A549 (cell line): Measurements from ENCODE around the gene RNASEH1.

ENCODE experiments used
- BHLHE40 ChIP-seq: IDR thresholded peaks from 2 replicates; pipeline ENCODE4 v1.6.1; 2012; ENCODE audit warnings: low read depth, low read length, inconsistent platforms
- POLR2AphosphoS2 ChIP-seq: conservative IDR thresholded peaks from 2 replicates; pipeline ENCODE4 v1.6.1; 2012; ENCODE audit warnings: low read length, improper control_type of control experiment, inconsistent platforms
- TF ChIP-seq, protein P1 (sequence below): fragments of >200 bp; sonication (Bioruptor Twin); formaldehyde crosslinking; IDR thresholded peaks from 3 replicates; pipeline ENCODE4 v1.5.1; 2016
- TF ChIP-seq, protein P2 (sequence below): fragments of >200 bp; sonication (Bioruptor Twin); formaldehyde crosslinking; IDR thresholded peaks from 2 replicates; pipeline ENCODE4 v1.6.1; 2016

- TF ChIP-seq, protein P1, sequence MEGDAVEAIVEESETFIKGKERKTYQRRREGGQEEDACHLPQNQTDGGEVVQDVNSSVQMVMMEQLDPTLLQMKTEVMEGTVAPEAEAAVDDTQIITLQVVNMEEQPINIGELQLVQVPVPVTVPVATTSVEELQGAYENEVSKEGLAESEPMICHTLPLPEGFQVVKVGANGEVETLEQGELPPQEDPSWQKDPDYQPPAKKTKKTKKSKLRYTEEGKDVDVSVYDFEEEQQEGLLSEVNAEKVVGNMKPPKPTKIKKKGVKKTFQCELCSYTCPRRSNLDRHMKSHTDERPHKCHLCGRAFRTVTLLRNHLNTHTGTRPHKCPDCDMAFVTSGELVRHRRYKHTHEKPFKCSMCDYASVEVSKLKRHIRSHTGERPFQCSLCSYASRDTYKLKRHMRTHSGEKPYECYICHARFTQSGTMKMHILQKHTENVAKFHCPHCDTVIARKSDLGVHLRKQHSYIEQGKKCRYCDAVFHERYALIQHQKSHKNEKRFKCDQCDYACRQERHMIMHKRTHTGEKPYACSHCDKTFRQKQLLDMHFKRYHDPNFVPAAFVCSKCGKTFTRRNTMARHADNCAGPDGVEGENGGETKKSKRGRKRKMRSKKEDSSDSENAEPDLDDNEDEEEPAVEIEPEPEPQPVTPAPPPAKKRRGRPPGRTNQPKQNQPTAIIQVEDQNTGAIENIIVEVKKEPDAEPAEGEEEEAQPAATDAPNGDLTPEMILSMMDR, result no peak
- TF ChIP-seq BHLHE40, result no peak
- TF ChIP-seq, protein P2, sequence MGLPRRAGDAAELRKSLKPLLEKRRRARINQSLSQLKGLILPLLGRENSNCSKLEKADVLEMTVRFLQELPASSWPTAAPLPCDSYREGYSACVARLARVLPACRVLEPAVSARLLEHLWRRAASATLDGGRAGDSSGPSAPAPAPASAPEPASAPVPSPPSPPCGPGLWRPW, result no peak
- no peak for TF ChIP-seq POLR2AphosphoS2
Measured at GRCh38 chr2:3584076-3584475, 25.9 kb upstream of the RNASEH1 start.
